Stomach (tissue), 4 donors: ENCODE results near the gene FLACC1.

Source experiments
- CTCF ChIP-seq, 7 experiments: fragments of 450-650 bp in 4 of 7; fragments of 200-600 bp in 3 of 7; sonication (generic) in 3 of 7; IDR thresholded peaks; one replicate each; pipeline ENCODE4 v1.5.1; 2016 to 2019; ENCODE audit warnings: antibody characterized with exemption in 7 of 7, control low read depth in 2 of 7, mild to moderate bottlenecking in 1 of 7
- POLR2A ChIP-seq, 4 donors: fragments of 450-650 bp; IDR thresholded peaks; one replicate each; pipeline ENCODE4 v1.6.1; 2016; ENCODE audit warnings: antibody characterized with exemption in 4 of 4, control low read depth in 2 of 4, mild to moderate bottlenecking in 1 of 4, moderate library complexity in 1 of 4
- POLR2AphosphoS5 ChIP-seq, 3 donors: sonication (generic); formaldehyde crosslinking; IDR thresholded peaks; one replicate each; pipeline ENCODE4 v1.6.1; 2016; ENCODE audit warnings: antibody characterized with exemption in 3 of 3

GRCh38 chr2:201348758-201349157, 8.4 kb downstream of the FLACC1 start:
- no peak for TF ChIP-seq CTCF (IDR thresholded peaks at IDR 0.05)
- no peak for TF ChIP-seq POLR2A (IDR thresholded peaks at IDR 0.05)
- no peak for TF ChIP-seq POLR2AphosphoS5 (IDR thresholded peaks at IDR 0.05)
